CD4-positive, CD25-positive, alpha-beta regulatory T cell (primary cell): ENCODE measurements around the gene FRMD4B. TPM values are rescaled to one million over a fixed set of nuclear protein-coding genes. Genes with fewer than 3 reads are reported as not detected.

Experiments
- ATAC-seq, 2 donors: fragments of 150-1000 bp; cut with Tn5 transposase; one replicate each; pipeline ENCODE4 v1.10.0; 2021; ENCODE audit warnings: low read depth in 2 of 2, moderate number of reproducible peaks in 2 of 2, moderate library complexity in 1 of 2
- DNase-seq, 3 donors: peaks; one replicate each; pipeline versions ENCODE4 v3.0.0 to v3.0.0-alpha.2; 2012 to 2022; ENCODE audit warnings: mixed read lengths in 1 of 3
- H3K27ac ChIP-seq: one replicate; pipeline ENCODE4 v1.7.0; 2013; ENCODE audit warnings: mild to moderate bottlenecking, low read length; ENCODE audit not compliant: insufficient read depth, poor library complexity, severe bottlenecking
- H3K27me3 ChIP-seq: one replicate; pipeline ENCODE4 v1.7.0; 2013; ENCODE audit warnings: low read length; ENCODE audit not compliant: control insufficient read depth, insufficient read depth
- H3K36me3 ChIP-seq: one replicate; pipeline ENCODE4 v1.7.0; 2013; ENCODE audit warnings: mild to moderate bottlenecking, low read length, moderate library complexity; ENCODE audit not compliant: control insufficient read depth, insufficient read depth
- H3K4me1 ChIP-seq: 2 replicates; pipeline ENCODE4 v1.7.0; 2013; ENCODE audit warnings: mild to moderate bottlenecking, low read length; ENCODE audit not compliant: insufficient read depth, control insufficient read depth, poor library complexity, severe bottlenecking
- H3K4me3 ChIP-seq: one replicate; pipeline ENCODE4 v1.7.0; 2013; ENCODE audit warnings: low read depth, mild to moderate bottlenecking, low read length, moderate library complexity
- H3K9me3 ChIP-seq, 2 experiments: 1 replicate in 1 of 2; 2 replicates in 1 of 2; pipeline ENCODE4 v1.7.0; 2013; ENCODE audit warnings: low read length in 2 of 2, mild to moderate bottlenecking in 1 of 2, moderate library complexity in 1 of 2; ENCODE audit not compliant: control insufficient read depth in 2 of 2
- H3K27ac Mint-ChIP-seq, 3 donors: one replicate each; pipeline ENCODE4 v1.8.0; 2020 to 2022; ENCODE audit warnings: mild to moderate bottlenecking in 3 of 3, mixed read lengths in 3 of 3, moderate library complexity in 2 of 3
- H3K27me3 Mint-ChIP-seq: one replicate; pipeline ENCODE4 v1.8.0; 2022; ENCODE audit warnings: mild to moderate bottlenecking, mixed read lengths
- H3K36me3 Mint-ChIP-seq: one replicate; pipeline ENCODE4 v1.8.0; 2020; ENCODE audit warnings: mixed read lengths
- H3K4me1 Mint-ChIP-seq, 4 donors: one replicate each; pipeline ENCODE4 v1.8.0; 2020 to 2022; ENCODE audit warnings: mixed read lengths in 4 of 4, mild to moderate bottlenecking in 1 of 4
- H3K4me3 Mint-ChIP-seq, 4 donors: one replicate each; pipeline ENCODE4 v1.8.0; 2020 to 2022; ENCODE audit warnings: mild to moderate bottlenecking in 4 of 4, mixed read lengths in 4 of 4, moderate library complexity in 3 of 4
- H3K9me3 Mint-ChIP-seq, 7 donors: one replicate each; pipeline ENCODE4 v1.8.0; 2020 to 2022; ENCODE audit warnings: mixed read lengths in 7 of 7, mild to moderate bottlenecking in 3 of 7, moderate library complexity in 2 of 7
- polyA plus RNA-seq, 4 donors: library from polyadenylated mRNA; unstranded; fragments of 300-500 nt; fragmentation: Illumina TruSeq; gene quantifications; one replicate each; pipeline ENCODE4 v1.2.3, GENCODE V29; 2021
- total RNA-seq: library from RNA; stranded (reverse); gene quantifications from one replicate; pipeline ENCODE4 v1.2.3, GENCODE V29; 2022

The FRMD4B gene
- total and polyA plus RNA-seq, 5 donors from 2014 or later, result 8.6 to 54.7 (median 9.8) TPM

DNA sequence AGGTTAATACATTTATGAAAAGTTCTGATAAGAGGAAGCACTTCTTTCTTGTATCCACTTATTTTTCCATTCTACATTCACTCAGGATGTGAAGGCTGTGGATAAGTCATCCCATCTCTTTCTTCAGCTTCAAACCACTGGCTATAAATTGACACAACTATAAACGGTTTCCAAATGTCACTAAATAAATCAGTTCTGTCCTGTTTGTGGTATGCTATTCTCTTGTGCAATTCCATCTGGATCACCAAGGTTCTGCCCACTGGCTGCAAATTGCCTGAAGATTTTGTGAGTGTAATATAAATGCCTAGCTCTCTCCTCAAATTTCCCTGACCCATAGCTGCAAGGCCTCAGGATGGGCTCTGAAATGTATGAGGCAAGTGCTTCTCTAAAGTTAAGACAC lies 256.4 kb downstream of the FRMD4B start:
- H3K9me3 ChIP-seq, result no peaks in the 10 kb centered on the region
- H3K27ac ChIP-seq, result no peak overlapping the region
- Mint-ChIP-seq H3K36me3 (no peaks in the 10 kb centered on the region), H3K27ac (no peak overlapping the region), H3K4me1 (no peaks in the 10 kb centered on the region), H3K9me3 (peaks cover 0 to 2% (median 0%) of the 10 kb centered on the region in 7 donors), H3K4me3 (no peak overlapping the region), H3K27me3 (no peaks in the 10 kb centered on the region)
- no peak overlapping the region for H3K4me3 ChIP-seq
- no peaks in the 10 kb centered on the region for H3K4me1 ChIP-seq
- ATAC-seq, result no peak
- no peaks in the 10 kb centered on the region for H3K27me3 ChIP-seq
- H3K36me3 ChIP-seq, result no peaks in the 10 kb centered on the region
- no peak for DNase-seq

DNA sequence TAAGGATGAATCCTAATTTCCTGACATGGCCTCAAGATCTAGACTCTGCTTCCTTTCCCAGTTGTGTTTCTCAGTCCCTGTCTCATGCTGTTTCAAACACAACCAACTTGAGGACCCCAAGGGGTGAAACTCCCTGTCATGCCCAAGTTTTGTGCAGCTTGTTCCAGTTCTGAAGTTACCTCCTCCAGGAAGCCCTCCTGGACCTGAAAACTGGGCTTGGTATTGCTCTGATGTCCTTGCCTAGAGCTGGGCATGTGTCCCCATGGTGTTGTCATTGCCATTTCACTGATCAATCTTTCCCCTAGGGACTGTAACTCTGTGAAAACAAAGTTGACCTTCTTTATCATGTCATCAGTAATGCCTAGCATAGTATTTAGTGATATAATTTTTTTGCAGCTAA lies 257.4 kb downstream of the FRMD4B start:
- Histone ChIP-seq H3K4me3 (no peak overlapping the region), H3K27me3 (no peaks in the 10 kb centered on the region), H3K36me3 (no peaks in the 10 kb centered on the region), H3K9me3 (no peaks in the 10 kb centered on the region), H3K4me1 (no peaks in the 10 kb centered on the region), H3K27ac (no peak overlapping the region)
- Mint-ChIP-seq H3K27me3 (peaks cover 4% of the 10 kb centered on the region), H3K36me3 (no peaks in the 10 kb centered on the region), H3K4me3 (no peak overlapping the region), H3K4me1 (no peaks in the 10 kb centered on the region), H3K9me3 (peaks cover 0 to 2% (median 0%) of the 10 kb centered on the region in 7 donors), H3K27ac (no peak overlapping the region)
- DNase-seq, result no peak
- ATAC-seq, result no peak

DNA sequence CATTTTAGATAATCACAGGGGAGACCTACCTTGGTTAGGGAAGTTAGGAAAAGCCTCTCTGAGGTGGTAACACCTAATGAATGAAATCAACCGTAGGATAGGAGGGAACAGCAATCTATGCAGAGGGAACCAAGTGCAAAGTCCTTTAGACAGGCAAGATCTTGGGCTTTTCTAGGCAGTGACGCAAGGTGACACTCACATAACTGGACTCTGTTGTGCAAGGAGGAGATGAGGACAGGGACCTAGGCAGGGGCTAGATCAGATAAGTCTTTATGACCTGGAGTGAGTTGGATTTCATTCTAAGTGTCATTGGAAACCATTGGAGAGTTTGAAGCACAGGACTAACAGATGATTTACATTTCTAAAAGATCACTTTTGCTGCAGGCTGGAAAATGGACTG lies 258.9 kb downstream of the FRMD4B start:
- no peak overlapping the region for H3K4me3 Mint-ChIP-seq
- peaks cover 0 to 1% (median 0%) of the 10 kb centered on the region in 7 donors for H3K9me3 Mint-ChIP-seq
- Histone ChIP-seq H3K4me1 (no peaks in the 10 kb centered on the region), H3K36me3 (no peaks in the 10 kb centered on the region), H3K9me3 (no peaks in the 10 kb centered on the region), H3K4me3 (no peak overlapping the region), H3K27ac (no peak overlapping the region), H3K27me3 (no peaks in the 10 kb centered on the region)
- peaks cover 5% of the 10 kb centered on the region for H3K27me3 Mint-ChIP-seq
- H3K27ac Mint-ChIP-seq, result no peak overlapping the region
- ATAC-seq (no peak), DNase-seq (no peak)
- H3K36me3 Mint-ChIP-seq, result no peaks in the 10 kb centered on the region
- H3K4me1 Mint-ChIP-seq, result no peaks in the 10 kb centered on the region

DNA sequence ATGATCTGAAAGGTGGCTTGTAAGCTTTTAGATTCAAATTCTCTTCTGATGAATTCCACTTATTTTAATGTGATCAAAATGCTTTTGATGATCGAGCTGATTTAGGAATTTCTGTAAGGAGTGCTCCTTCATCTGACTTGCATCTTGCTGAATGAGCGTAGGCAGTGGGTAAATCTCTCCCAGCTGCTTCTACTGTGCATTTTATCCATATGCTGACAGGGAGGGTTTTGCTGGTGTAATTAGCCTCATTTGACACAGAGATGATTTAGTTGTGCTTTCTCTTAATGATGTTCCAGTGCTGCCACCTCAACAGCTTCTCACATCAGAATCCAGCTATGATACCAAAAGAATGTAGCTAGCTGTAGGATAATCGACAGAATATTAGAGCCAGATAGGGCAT lies 259.7 kb downstream of the FRMD4B start:
- peaks cover 0 to under 1% (median 0%) of the 10 kb centered on the region in 4 donors for H3K4me1 Mint-ChIP-seq
- H3K36me3 ChIP-seq, result no peaks in the 10 kb centered on the region
- H3K9me3 Mint-ChIP-seq, result no peaks in the 10 kb centered on the region
- DNase-seq (no peak), ATAC-seq (no peak)
- H3K4me3 Mint-ChIP-seq, result no peak overlapping the region
- H3K27me3 ChIP-seq, result no peaks in the 10 kb centered on the region
- no peaks in the 10 kb centered on the region for H3K9me3 ChIP-seq
- no peaks in the 10 kb centered on the region for H3K4me1 ChIP-seq
- no peak overlapping the region for H3K27ac Mint-ChIP-seq
- H3K27me3 Mint-ChIP-seq, result peaks cover 5% of the 10 kb centered on the region
- no peaks in the 10 kb centered on the region for H3K36me3 Mint-ChIP-seq
- no peak overlapping the region for H3K27ac ChIP-seq
- H3K4me3 ChIP-seq, result no peak overlapping the region

DNA sequence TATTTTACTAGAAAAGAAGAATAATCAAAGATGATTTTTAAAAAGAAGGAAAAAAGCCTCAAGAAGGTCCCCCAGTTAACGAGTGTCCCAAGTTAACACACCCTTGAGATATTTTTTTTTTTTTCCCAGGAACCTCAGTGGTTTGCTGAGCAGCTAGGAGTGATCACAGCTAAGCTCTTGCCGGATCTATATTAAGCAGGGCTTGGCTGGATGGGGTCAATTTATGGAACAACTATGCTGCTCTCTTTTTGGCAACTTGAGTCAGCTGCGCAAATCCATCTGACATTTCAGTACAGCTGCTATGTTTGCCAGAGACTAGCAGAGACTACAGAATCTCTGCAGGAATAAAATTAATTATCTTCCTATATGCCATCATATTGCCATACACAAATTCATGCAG lies 263.5 kb downstream of the FRMD4B start, which contains the start of gene LMOD3:
LMOD3 (minus strand) TSS at position 193 of the 400 bp plus-strand sequence. CDS start 209 bp downstream, outside the sequence.
- peaks cover 4 to 9% (median 5%) of the 10 kb centered on the region in 4 donors for H3K4me1 Mint-ChIP-seq
- Histone ChIP-seq H3K36me3 (no peaks in the 10 kb centered on the region), H3K9me3 (no peaks in the 10 kb centered on the region), H3K27me3 (no peaks in the 10 kb centered on the region), H3K27ac (no peak within 1 kb of the TSS), H3K4me1 (peaks cover 4% of the 10 kb centered on the region), H3K4me3 (no peak within 1 kb of the TSS)
- no peak within 1 kb of the TSS for H3K27ac Mint-ChIP-seq
- H3K27me3 Mint-ChIP-seq, result peaks cover 9% of the 10 kb centered on the region
- no peaks in the 10 kb centered on the region for H3K9me3 Mint-ChIP-seq
- H3K4me3 Mint-ChIP-seq, result no peak within 1 kb of the TSS
- ATAC-seq (no peak), DNase-seq (no peak)
- no peaks in the 10 kb centered on the region for H3K36me3 Mint-ChIP-seq

DNA sequence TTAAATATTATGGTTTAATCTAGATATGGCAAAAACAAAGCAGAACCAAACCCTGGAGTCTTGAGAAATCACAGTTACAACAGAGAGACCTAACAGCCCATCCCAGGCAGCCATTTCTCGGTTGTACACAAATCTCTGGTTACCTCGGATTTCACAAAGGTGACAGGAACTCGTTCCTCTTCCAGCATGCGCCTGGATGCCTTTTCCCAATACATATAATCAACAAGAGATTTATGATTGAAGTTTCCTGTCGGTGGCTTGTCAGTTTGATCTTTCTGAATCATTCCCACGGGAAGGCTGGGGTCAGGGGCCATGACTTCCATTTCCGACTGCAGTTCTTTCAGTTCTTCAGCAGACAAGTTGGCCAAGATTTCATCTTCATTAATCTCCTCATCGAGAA lies 263.9 kb downstream of the FRMD4B start:
- H3K9me3 ChIP-seq, result no peaks in the 10 kb centered on the region
- H3K4me3 ChIP-seq, result no peak overlapping the region
- no peak for DNase-seq
- no peak overlapping the region for H3K4me3 Mint-ChIP-seq
- H3K4me1 Mint-ChIP-seq, result peaks cover 4 to 9% (median 5%) of the 10 kb centered on the region in 4 donors
- H3K4me1 ChIP-seq, result peaks cover 4% of the 10 kb centered on the region
- no peak for ATAC-seq
- H3K27me3 ChIP-seq, result no peaks in the 10 kb centered on the region
- no peaks in the 10 kb centered on the region for H3K36me3 Mint-ChIP-seq
- H3K27me3 Mint-ChIP-seq, result peaks cover 9% of the 10 kb centered on the region
- no peak overlapping the region for H3K27ac ChIP-seq
- no peak overlapping the region for H3K27ac Mint-ChIP-seq
- H3K36me3 ChIP-seq, result no peaks in the 10 kb centered on the region
- no peaks in the 10 kb centered on the region for H3K9me3 Mint-ChIP-seq

DNA sequence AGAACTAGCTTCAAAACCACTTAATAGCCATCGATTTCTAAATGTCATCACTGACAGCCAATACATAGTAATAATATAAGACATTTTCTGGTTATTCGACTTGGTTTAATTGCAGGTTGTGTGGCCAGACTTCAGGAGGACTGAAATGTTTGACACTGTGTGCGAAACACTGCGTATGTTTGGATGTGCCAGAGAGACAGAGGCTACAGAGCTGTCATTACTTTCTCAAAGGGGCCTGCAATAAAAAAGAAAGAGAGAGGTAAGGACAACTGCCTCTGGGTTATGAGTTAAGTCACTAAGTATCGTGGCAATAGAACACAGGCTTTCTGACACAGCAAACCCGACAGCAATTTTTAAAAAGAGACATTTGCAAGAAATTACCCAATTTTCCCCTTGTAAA lies 264.4 kb downstream of the FRMD4B start:
- peaks cover 4% of the 10 kb centered on the region for H3K4me1 ChIP-seq
- H3K27ac ChIP-seq, result no peak overlapping the region
- no peaks in the 10 kb centered on the region for H3K36me3 ChIP-seq
- DNase-seq, result no peak
- no peak overlapping the region for H3K4me3 ChIP-seq
- no peak for ATAC-seq
- no peaks in the 10 kb centered on the region for H3K9me3 ChIP-seq
- H3K9me3 Mint-ChIP-seq, result no peaks in the 10 kb centered on the region
- H3K4me3 Mint-ChIP-seq, result no peak overlapping the region
- no peaks in the 10 kb centered on the region for H3K36me3 Mint-ChIP-seq
- peaks cover 9% of the 10 kb centered on the region for H3K27me3 Mint-ChIP-seq
- H3K27ac Mint-ChIP-seq, result no peak overlapping the region
- H3K4me1 Mint-ChIP-seq, result peaks cover 4 to 9% (median 5%) of the 10 kb centered on the region in 4 donors
- H3K27me3 ChIP-seq, result no peaks in the 10 kb centered on the region

DNA sequence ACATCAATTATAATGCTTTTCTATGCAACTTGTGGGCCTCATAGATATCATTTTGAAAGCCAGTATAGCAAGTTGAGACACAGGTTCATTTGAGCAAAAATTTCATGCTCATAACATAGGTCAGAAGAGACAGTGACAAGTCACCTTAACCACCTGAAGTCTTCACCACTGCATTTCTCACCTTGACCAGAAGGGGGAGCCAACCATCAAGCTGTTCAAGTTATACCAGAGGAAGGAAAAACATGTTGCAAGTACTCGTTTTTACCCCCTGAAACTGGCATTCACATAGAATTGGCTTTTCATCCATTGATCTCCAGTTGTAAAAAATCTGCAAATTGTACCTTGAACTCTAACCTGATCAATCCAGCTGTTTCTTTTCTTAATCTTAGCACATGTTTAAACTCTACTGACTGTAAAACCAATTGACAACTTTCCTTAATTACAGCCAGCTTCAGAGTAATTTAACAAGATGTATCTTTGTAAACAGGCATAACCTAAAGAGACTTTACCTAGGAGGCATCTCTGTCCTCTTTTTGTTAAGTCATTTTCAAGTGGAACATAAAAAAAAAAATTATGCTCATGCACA lies 264.9 kb downstream of the FRMD4B start:
- ATAC-seq (peak; percentile 80 to 86), DNase-seq (peak; percentile 70 to 93 (median 80))
- Histone ChIP-seq H3K9me3 (no peaks in the 10 kb centered on the region), H3K27ac (no peak overlapping the region), H3K4me3 (no peak overlapping the region), H3K4me1 (peaks cover 4% of the 10 kb centered on the region), H3K27me3 (no peaks in the 10 kb centered on the region), H3K36me3 (no peaks in the 10 kb centered on the region)
- Mint-ChIP-seq H3K36me3 (no peaks in the 10 kb centered on the region), H3K27ac (peak overlapping the region in 1 of 3 donors; percentile 6), H3K4me1 (peaks cover 4 to 9% (median 5%) of the 10 kb centered on the region in 4 donors), H3K9me3 (no peaks in the 10 kb centered on the region), H3K27me3 (peaks cover 9% of the 10 kb centered on the region), H3K4me3 (no peak overlapping the region)
